Measurements from ENCODE around the gene HS3ST5.

GRCh38 chr6:114258376-114258775 lies 84.4 kb downstream of the HS3ST5 start:
- TF ChIP-seq CTCF (IDR thresholded peaks at IDR 0.05) (no peak), NR3C1 (CRISPR knock-in tag; conservative IDR thresholded peaks at IDR 0.05; ENCODE audit: low read depth) (no peak), GABPB1 (CRISPR knock-in tag; IDR thresholded peaks at IDR 0.05) (no peak), CREB1 (CRISPR knock-in tag; IDR thresholded peaks at IDR 0.05) (no peak), TCF7 (CRISPR knock-in tag; IDR thresholded peaks at IDR 0.05; ENCODE audit: low read depth) (no peak)

Data from WTC11 (cell line).